Mesothelial cell of epicardium (in vitro differentiated cells): ENCODE results near the gene ZFP36L1. TPM values are rescaled to one million over a fixed set of nuclear protein-coding genes. Genes with fewer than 3 reads are reported as not detected.
A peak's percentile ranks its signal among the peaks of the same experiment; 100 is the strongest.

Source experiments
- DNase-seq, 2 experiments: peaks; one replicate each; pipeline ENCODE4 v3.0.0; 2021; ENCODE audit warnings: low spot score in 2 of 2; ENCODE audit not compliant: unreplicated experiment in 2 of 2
- H3K27ac Mint-ChIP-seq: 2 replicates; pipeline ENCODE4 v1.8.0; 2021; ENCODE audit warnings: mixed read lengths
- H3K27me3 Mint-ChIP-seq: 2 replicates; pipeline ENCODE4 v1.8.0; 2021; ENCODE audit warnings: low read depth, mixed read lengths
- H3K36me3 Mint-ChIP-seq: 2 replicates; pipeline ENCODE4 v1.8.0; 2021; ENCODE audit warnings: mixed read lengths
- H3K4me1 Mint-ChIP-seq: 2 replicates; pipeline ENCODE4 v1.8.0; 2021; ENCODE audit warnings: mixed read lengths
- H3K4me3 Mint-ChIP-seq: 2 replicates; pipeline ENCODE4 v1.8.0; 2021; ENCODE audit warnings: mild to moderate bottlenecking, moderate library complexity, mixed read lengths
- H3K9me3 Mint-ChIP-seq: 2 replicates; pipeline ENCODE4 v1.8.0; 2021; ENCODE audit warnings: mixed read lengths
- total RNA-seq: library from RNA; stranded (reverse); gene quantifications from 3 replicates; pipeline ENCODE4 v1.2.1, GENCODE V29; 2021
- TF ChIP-seq, protein P1 (sequence below): fragments of 200-600 bp; sonication (generic); IDR thresholded peaks from one replicate; pipeline ENCODE4 v1.5.0; 2021; ENCODE audit warnings: antibody characterized with exemption; ENCODE audit not compliant: unreplicated experiment

Gene ZFP36L1
- total RNA-seq, 1 donor from 2014 or later: 377 TPM

DNA sequence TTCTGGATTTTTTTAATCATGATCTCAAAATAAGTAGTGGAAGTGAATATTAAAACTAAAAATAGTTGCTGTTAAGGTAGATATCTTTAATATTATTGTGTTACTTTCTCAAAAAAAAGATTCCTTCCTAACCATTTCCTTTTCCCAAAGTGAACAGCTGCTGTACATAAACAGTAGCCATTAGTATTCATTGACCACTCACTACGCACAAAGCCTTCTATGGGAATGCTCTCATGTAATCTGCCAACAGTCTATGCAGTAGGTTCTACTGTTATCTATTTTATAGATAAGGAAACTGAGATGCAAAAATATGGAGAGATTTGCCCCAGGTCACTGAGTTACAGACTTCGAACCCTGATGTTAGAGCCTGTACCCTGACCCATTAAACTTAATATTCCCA, 32.1 kb downstream of the ZFP36L1 start:
- Mint-ChIP-seq H3K27me3 (no peaks in the 10 kb centered on the region), H3K27ac (peak overlapping the region; percentile 12), H3K9me3 (no peaks in the 10 kb centered on the region), H3K4me1 (peaks cover 74% of the 10 kb centered on the region), H3K4me3 (no peak overlapping the region), H3K36me3 (no peaks in the 10 kb centered on the region)
- TF ChIP-seq, protein P1, sequence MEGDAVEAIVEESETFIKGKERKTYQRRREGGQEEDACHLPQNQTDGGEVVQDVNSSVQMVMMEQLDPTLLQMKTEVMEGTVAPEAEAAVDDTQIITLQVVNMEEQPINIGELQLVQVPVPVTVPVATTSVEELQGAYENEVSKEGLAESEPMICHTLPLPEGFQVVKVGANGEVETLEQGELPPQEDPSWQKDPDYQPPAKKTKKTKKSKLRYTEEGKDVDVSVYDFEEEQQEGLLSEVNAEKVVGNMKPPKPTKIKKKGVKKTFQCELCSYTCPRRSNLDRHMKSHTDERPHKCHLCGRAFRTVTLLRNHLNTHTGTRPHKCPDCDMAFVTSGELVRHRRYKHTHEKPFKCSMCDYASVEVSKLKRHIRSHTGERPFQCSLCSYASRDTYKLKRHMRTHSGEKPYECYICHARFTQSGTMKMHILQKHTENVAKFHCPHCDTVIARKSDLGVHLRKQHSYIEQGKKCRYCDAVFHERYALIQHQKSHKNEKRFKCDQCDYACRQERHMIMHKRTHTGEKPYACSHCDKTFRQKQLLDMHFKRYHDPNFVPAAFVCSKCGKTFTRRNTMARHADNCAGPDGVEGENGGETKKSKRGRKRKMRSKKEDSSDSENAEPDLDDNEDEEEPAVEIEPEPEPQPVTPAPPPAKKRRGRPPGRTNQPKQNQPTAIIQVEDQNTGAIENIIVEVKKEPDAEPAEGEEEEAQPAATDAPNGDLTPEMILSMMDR: no peak
- DNase-seq: no peak

DNA sequence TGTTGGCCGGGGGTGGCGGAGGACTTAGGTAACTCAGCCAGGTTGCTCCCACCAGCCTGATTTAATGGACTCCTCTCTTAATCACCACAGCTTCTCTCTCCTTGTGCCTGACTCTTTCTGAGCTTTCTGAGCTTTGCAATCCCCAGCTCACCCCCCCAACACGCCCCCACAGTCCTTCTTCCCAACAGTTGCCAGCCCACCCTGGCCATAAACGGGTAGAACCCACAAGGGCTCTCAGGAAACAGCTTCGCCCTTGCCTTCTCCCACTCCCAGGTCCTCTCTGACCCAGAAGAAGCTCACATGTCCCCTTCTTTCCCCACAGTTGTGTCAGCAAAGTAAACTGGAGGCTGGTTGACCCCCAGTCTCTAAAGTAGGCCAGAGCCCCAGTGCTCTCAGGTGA, 32.9 kb downstream of the ZFP36L1 start:
- Mint-ChIP-seq H3K27me3 (no peaks in the 10 kb centered on the region), H3K4me1 (peaks cover 78% of the 10 kb centered on the region), H3K9me3 (no peaks in the 10 kb centered on the region), H3K36me3 (no peaks in the 10 kb centered on the region), H3K4me3 (no peak overlapping the region), H3K27ac (peak overlapping the region; percentile 86)
- TF ChIP-seq, protein P1: no peak
- no peak for DNase-seq

- no peak overlapping the region for H3K4me3 Mint-ChIP-seq
- H3K36me3 Mint-ChIP-seq: no peaks in the 10 kb centered on the region
- H3K27me3 Mint-ChIP-seq: no peaks in the 10 kb centered on the region
- DNase-seq: no peak
- H3K9me3 Mint-ChIP-seq: no peaks in the 10 kb centered on the region
- H3K27ac Mint-ChIP-seq: no peak overlapping the region
- TF ChIP-seq, protein P1: no peak
- H3K4me1 Mint-ChIP-seq: peaks cover 81% of the 10 kb centered on the region
Observed at GRCh38 chr14:68759017-68759560, 33.8 kb downstream of the ZFP36L1 start.

GRCh38 chr14:68758301-68758700, 34.6 kb downstream of the ZFP36L1 start:
- Mint-ChIP-seq H3K36me3 (no peaks in the 10 kb centered on the region), H3K27ac (no peak overlapping the region), H3K4me1 (peaks cover 84% of the 10 kb centered on the region), H3K27me3 (no peaks in the 10 kb centered on the region), H3K4me3 (no peak overlapping the region), H3K9me3 (no peaks in the 10 kb centered on the region)
- DNase-seq: no peak
- TF ChIP-seq, protein P1: no peak

DNA sequence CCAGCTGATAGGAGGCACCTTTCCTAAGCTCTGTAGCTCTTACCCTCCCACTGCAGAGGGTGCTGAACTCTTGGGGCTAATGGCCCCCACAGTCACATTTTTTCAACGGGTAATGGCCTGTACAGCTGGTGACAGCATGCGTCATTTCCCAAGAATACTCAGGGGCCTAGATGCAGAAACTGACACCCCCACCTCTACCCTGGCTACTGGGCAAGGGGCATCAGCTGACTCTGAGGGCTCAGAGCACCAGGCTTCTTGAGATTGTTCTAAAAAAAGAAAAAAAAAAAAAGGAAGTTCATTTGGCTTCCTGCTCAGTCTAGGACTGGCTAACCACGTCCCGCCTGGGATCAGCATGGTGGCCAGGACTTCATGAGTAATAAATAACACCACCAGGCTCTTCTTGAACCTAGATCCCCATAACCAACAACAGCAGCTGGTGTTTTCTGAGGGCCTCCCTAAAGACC, 35.2 kb downstream of the ZFP36L1 start:
- TF ChIP-seq, protein P1: no peak
- Mint-ChIP-seq H3K36me3 (no peaks in the 10 kb centered on the region), H3K27ac (no peak overlapping the region), H3K4me3 (no peak overlapping the region), H3K27me3 (no peaks in the 10 kb centered on the region), H3K9me3 (no peaks in the 10 kb centered on the region), H3K4me1 (peaks cover 84% of the 10 kb centered on the region)
- no peak for DNase-seq

DNA sequence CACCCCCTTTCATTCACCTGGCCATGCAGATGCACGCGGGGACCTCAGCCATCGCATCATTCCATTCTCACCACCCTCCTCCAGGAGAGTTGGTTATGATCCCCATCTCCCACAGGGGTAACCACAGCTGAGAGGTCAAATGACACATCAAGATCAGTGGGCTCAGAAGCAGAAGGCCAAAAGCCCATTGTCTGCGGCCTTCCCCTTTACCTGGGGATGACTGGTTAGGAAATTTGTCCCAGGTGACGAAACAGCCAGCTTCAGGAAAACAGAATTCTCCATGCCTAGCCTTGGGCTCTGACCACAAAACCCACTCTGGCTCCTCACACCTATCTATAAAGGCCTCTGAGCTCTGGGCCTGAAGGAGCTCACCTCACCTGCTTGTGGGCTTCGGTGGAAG, 36.1 kb downstream of the ZFP36L1 start:
- Mint-ChIP-seq H3K27ac (no peak overlapping the region), H3K27me3 (no peaks in the 10 kb centered on the region), H3K4me1 (peaks cover 86% of the 10 kb centered on the region), H3K9me3 (no peaks in the 10 kb centered on the region), H3K4me3 (no peak overlapping the region), H3K36me3 (no peaks in the 10 kb centered on the region)
- DNase-seq: no peak
- TF ChIP-seq, protein P1: no peak
